Neural progenitor cell (in vitro differentiated cells): ENCODE results near the gene CCSER1.

Experiments
- CTCF ChIP-seq: fragments of 200-600 bp; sonication (generic); IDR thresholded peaks from 2 replicates; pipeline ENCODE4 v1.5.1; 2017; ENCODE audit warnings: antibody characterized with exemption, mild to moderate bottlenecking
- EZH2 ChIP-seq: fragments of 200-600 bp; sonication (generic); IDR thresholded peaks from 2 replicates; pipeline ENCODE4 v1.6.1; 2017; ENCODE audit warnings: antibody characterized with exemption, mild to moderate bottlenecking, moderate library complexity

GRCh38 chr4:90130076-90130475, 2.9 kb downstream of the CCSER1 start:
- TF ChIP-seq CTCF (no peak), EZH2 (no peak)
